ENCODE measurements around the gene PRKACB.

DNA sequence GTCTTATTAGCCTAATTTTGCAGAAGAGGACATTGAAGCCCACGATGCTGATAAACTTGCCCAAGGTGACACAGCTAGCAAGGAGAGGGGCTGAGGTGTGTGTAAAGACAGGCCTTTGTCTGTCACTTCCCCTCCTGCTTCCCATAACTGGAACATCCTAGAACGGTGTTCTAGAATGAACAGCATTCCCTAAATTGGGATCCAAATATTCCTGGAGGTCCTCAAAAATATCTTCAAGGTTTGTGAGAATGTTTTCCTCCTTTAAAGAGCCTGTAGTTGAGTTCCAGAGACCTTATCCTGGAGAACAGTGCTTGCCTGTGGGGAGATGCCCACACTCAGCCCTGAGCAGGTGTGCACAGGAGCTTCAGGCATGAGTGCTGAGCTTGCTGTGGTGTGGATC is 115.9 kb downstream of the PRKACB start:
- TF ChIP-seq, protein P1, sequence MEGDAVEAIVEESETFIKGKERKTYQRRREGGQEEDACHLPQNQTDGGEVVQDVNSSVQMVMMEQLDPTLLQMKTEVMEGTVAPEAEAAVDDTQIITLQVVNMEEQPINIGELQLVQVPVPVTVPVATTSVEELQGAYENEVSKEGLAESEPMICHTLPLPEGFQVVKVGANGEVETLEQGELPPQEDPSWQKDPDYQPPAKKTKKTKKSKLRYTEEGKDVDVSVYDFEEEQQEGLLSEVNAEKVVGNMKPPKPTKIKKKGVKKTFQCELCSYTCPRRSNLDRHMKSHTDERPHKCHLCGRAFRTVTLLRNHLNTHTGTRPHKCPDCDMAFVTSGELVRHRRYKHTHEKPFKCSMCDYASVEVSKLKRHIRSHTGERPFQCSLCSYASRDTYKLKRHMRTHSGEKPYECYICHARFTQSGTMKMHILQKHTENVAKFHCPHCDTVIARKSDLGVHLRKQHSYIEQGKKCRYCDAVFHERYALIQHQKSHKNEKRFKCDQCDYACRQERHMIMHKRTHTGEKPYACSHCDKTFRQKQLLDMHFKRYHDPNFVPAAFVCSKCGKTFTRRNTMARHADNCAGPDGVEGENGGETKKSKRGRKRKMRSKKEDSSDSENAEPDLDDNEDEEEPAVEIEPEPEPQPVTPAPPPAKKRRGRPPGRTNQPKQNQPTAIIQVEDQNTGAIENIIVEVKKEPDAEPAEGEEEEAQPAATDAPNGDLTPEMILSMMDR (IDR thresholded peaks at IDR 0.05), result no peak
- TF ChIP-seq POLR2A (IDR thresholded peaks at IDR 0.05), result peak in 1 of 2 donors; percentile 8
